ENCODE measurements around the gene ZNF580.

ZNF580 gene

GRCh38 chr19:55647732-55648584, 7.2 kb downstream of the ZNF580 start, which contains the start of gene CCDC106:
Gene CCDC106, plus strand, starts transcription at chr19:55648212. Its CDS starts 835 bp downstream, at chr19:55649047.
- peak; percentile 27 for DNase-seq (ENCODE audit: low spot score)

GRCh38 chr19:55648585-55649267, 7.9 kb downstream of the ZNF580 start:
- no peak for DNase-seq (ENCODE audit: low spot score)

- no peak for DNase-seq (ENCODE audit: low spot score)
Measured at GRCh38 chr19:55649268-55650125, 8.7 kb downstream of the ZNF580 start.

GRCh38 chr19:55650126-55650557, 9.3 kb downstream of the ZNF580 start:
- DNase-seq (ENCODE audit: low spot score): no peak

- DNase-seq (ENCODE audit: low spot score): no peak
Measured at GRCh38 chr19:55650602-55651230, 9.9 kb downstream of the ZNF580 start.

GRCh38 chr19:55651236-55651635, 10.4 kb downstream of the ZNF580 start:
- DNase-seq (ENCODE audit: low spot score): no peak

- no peak for DNase-seq (ENCODE audit: low spot score)
Measured at GRCh38 chr19:55652311-55653128, 11.7 kb downstream of the ZNF580 start.

GRCh38 chr19:55653651-55654322, 13.0 kb downstream of the ZNF580 start:
- peak; percentile 99 for DNase-seq (ENCODE audit: low spot score)

- DNase-seq (ENCODE audit: low spot score): peak; percentile 100
Measured at GRCh38 chr19:55654323-55654867, 13.6 kb downstream of the ZNF580 start.

- peak; percentile 96 for DNase-seq (ENCODE audit: low spot score)
Measured at GRCh38 chr19:55654868-55655647, 14.3 kb downstream of the ZNF580 start, which contains the start of gene U2AF2. Gene U2AF2, plus strand, starts transcription at chr19:55655035. Its CDS starts 70 bp downstream, at chr19:55655105.

GRCh38 chr19:55655648-55656040, 14.8 kb downstream of the ZNF580 start:
- no peak for DNase-seq (ENCODE audit: low spot score)

GRCh38 chr19:55656552-55656951, 15.8 kb downstream of the ZNF580 start:
- no peak for DNase-seq (ENCODE audit: low spot score)

- no peak for DNase-seq (ENCODE audit: low spot score)
Measured at GRCh38 chr19:55656988-55657747, 16.4 kb downstream of the ZNF580 start.

- no peak for DNase-seq (ENCODE audit: low spot score)
Measured at GRCh38 chr19:55658846-55659459, 18.2 kb downstream of the ZNF580 start.

GRCh38 chr19:55659822-55660221, 19.0 kb downstream of the ZNF580 start:
- DNase-seq (ENCODE audit: low spot score): no peak

GRCh38 chr19:55660404-55660803, 19.6 kb downstream of the ZNF580 start:
- no peak for DNase-seq (ENCODE audit: low spot score)

GRCh38 chr19:55660991-55661390, 20.2 kb downstream of the ZNF580 start:
- DNase-seq (ENCODE audit: low spot score): no peak

GRCh38 chr19:55661826-55662225, 21.0 kb downstream of the ZNF580 start:
- no peak for DNase-seq (ENCODE audit: low spot score)
